Dendritic cell treated with granulocyte-macrophage colony-stimulating factor and Interleukin-4, amounts not matched to agents 40 ng/mL and 50 ng/mL, for 4 days (primary cell): Measurements from ENCODE around the gene FYCO1.
"Not testable (repeated sequence)": the region's sequence is repeated elsewhere in the genome, so short reads cannot be mapped to it uniquely, and the experiment has no call there.

Source experiments
- H3K27ac Mint-ChIP-seq: one replicate; pipeline ENCODE4 v1.8.0; 2022; ENCODE audit warnings: mild to moderate bottlenecking, mixed read lengths
- H3K27me3 Mint-ChIP-seq: one replicate; pipeline ENCODE4 v1.8.0; 2022; ENCODE audit warnings: mild to moderate bottlenecking, mixed read lengths
- H3K36me3 Mint-ChIP-seq: one replicate; pipeline ENCODE4 v1.8.0; 2022; ENCODE audit warnings: low read depth, mixed read lengths
- H3K4me1 Mint-ChIP-seq: one replicate; pipeline ENCODE4 v1.8.0; 2022; ENCODE audit warnings: low read depth, mixed read lengths
- H3K4me3 Mint-ChIP-seq: one replicate; pipeline ENCODE4 v1.8.0; 2022; ENCODE audit warnings: mild to moderate bottlenecking, moderate library complexity, mixed read lengths
- H3K9me3 Mint-ChIP-seq: one replicate; pipeline ENCODE4 v1.8.0; 2022; ENCODE audit warnings: mixed read lengths
- intact Hi-C: fragments of 100-400 bp; cut with micrococcal nuclease; formaldehyde crosslinking; loops from one replicate; pipeline ENCODE4 v1.15.0; 2022

The FYCO1 gene

GRCh38 chr3:45995236-45996192 lies at the start of gene FYCO1:
Gene FYCO1, minus strand, starts transcription at chr3:45995824. Its CDS starts 10,914 bp downstream, at chr3:45984910.
- Mint-ChIP-seq H3K36me3 (peaks cover 8% of the 10 kb centered on the region), H3K4me1 (peaks cover 55% of the 10 kb centered on the region), H3K27ac (peak within 1 kb of the TSS; percentile 93), H3K9me3 (no peaks in the 10 kb centered on the region), H3K4me3 (peak within 1 kb of the TSS; percentile 83), H3K27me3 (peaks cover 5% of the 10 kb centered on the region)
- intact Hi-C loops = loop anchor here (10.0 kb wide), 1 partner anchor 59 kb away; no protein-coding TSS in a partner anchor

- intact Hi-C loops = no loop called here
- Mint-ChIP-seq H3K27me3 (peaks cover 23% of the 10 kb centered on the region), H3K4me1 (peaks cover 12% of the 10 kb centered on the region), H3K27ac (no peak overlapping the region), H3K9me3 (no peaks in the 10 kb centered on the region), H3K4me3 (no peak overlapping the region), H3K36me3 (no peaks in the 10 kb centered on the region)
These were observed 43.3 kb upstream of the FYCO1 start for GRCh38 chr3:46038916-46039315.

- H3K4me3 Mint-ChIP-seq, intact Hi-C loops: not testable (repeated sequence)
- H3K27me3 Mint-ChIP-seq = peaks cover 21% of the 10 kb centered on the region
These were observed 42.4 kb upstream of the FYCO1 start for GRCh38 chr3:46038071-46038470.

GRCh38 chr3:46036191-46036590 lies 40.6 kb upstream of the FYCO1 start:
- H3K4me3 Mint-ChIP-seq = no peak overlapping the region
- H3K4me1 Mint-ChIP-seq = peaks cover 8% of the 10 kb centered on the region
- no peak overlapping the region for H3K27ac Mint-ChIP-seq
- H3K36me3 Mint-ChIP-seq = no peaks in the 10 kb centered on the region
- intact Hi-C loops = no loop called here
- H3K27me3 Mint-ChIP-seq = peaks cover 25% of the 10 kb centered on the region
- no peaks in the 10 kb centered on the region for H3K9me3 Mint-ChIP-seq

More at GRCh38 chr3:46038071-46038470, 42.4 kb upstream of the FYCO1 start:
- not testable (repeated sequence) for H3K36me3 Mint-ChIP-seq, H3K27ac Mint-ChIP-seq, H3K9me3 Mint-ChIP-seq
- peaks cover 12% of the 10 kb centered on the region for H3K4me1 Mint-ChIP-seq

GRCh38 chr3:46031747-46032146 lies 36.1 kb upstream of the FYCO1 start:
- Mint-ChIP-seq H3K27me3 (peaks cover 31% of the 10 kb centered on the region), H3K27ac (no peak overlapping the region), H3K4me3 (no peak overlapping the region), H3K4me1 (peaks cover 33% of the 10 kb centered on the region), H3K36me3 (peaks cover 13% of the 10 kb centered on the region), H3K9me3 (peaks cover 19% of the 10 kb centered on the region)
- intact Hi-C loops = no loop called here

GRCh38 chr3:46031269-46031668 lies 35.6 kb upstream of the FYCO1 start:
- H3K36me3 Mint-ChIP-seq = peaks cover 13% of the 10 kb centered on the region
- no peak overlapping the region for H3K27ac Mint-ChIP-seq
- peaks cover 19% of the 10 kb centered on the region for H3K9me3 Mint-ChIP-seq
- intact Hi-C loops = no loop called here
- peaks cover 33% of the 10 kb centered on the region for H3K4me1 Mint-ChIP-seq
- H3K27me3 Mint-ChIP-seq = peaks cover 33% of the 10 kb centered on the region
- H3K4me3 Mint-ChIP-seq = no peak overlapping the region

- no peak overlapping the region for H3K27ac Mint-ChIP-seq
- H3K36me3 Mint-ChIP-seq = peaks cover 13% of the 10 kb centered on the region
- intact Hi-C loops = no loop called here
- peaks cover 33% of the 10 kb centered on the region for H3K4me1 Mint-ChIP-seq
- H3K9me3 Mint-ChIP-seq = peaks cover 19% of the 10 kb centered on the region
- H3K4me3 Mint-ChIP-seq = no peak overlapping the region
- H3K27me3 Mint-ChIP-seq = peaks cover 30% of the 10 kb centered on the region
These were observed 35.0 kb upstream of the FYCO1 start for GRCh38 chr3:46030626-46031025.

- Mint-ChIP-seq H3K9me3 (peaks cover 19% of the 10 kb centered on the region), H3K27ac (peak overlapping the region; percentile 55), H3K4me3 (peak overlapping the region; percentile 10), H3K27me3 (peaks cover 27% of the 10 kb centered on the region), H3K36me3 (peaks cover 13% of the 10 kb centered on the region), H3K4me1 (peaks cover 29% of the 10 kb centered on the region)
- intact Hi-C loops = no loop called here
These were observed 34.4 kb upstream of the FYCO1 start for GRCh38 chr3:46029953-46030543.

- H3K4me3 Mint-ChIP-seq = no peak overlapping the region
These were observed 32.2 kb upstream of the FYCO1 start for GRCh38 chr3:46027736-46028397.

GRCh38 chr3:46027021-46027705 lies 31.5 kb upstream of the FYCO1 start, which contains the start of gene XCR1:
Gene XCR1, minus strand, starts transcription at chr3:46027483. Its CDS starts 5,536 bp downstream, at chr3:46021947.
- no peak within 1 kb of the TSS for H3K4me3 Mint-ChIP-seq
- intact Hi-C loops = no loop called here
- H3K27me3 Mint-ChIP-seq = peaks cover 28% of the 10 kb centered on the region
- H3K4me1 Mint-ChIP-seq = peaks cover 25% of the 10 kb centered on the region
- H3K36me3 Mint-ChIP-seq = peaks cover 13% of the 10 kb centered on the region
- H3K27ac Mint-ChIP-seq = no peak within 1 kb of the TSS
- peaks cover 19% of the 10 kb centered on the region for H3K9me3 Mint-ChIP-seq

More at GRCh38 chr3:46027736-46028397, 32.2 kb upstream of the FYCO1 start:
- Mint-ChIP-seq H3K27me3 (peaks cover 28% of the 10 kb centered on the region), H3K27ac (no peak overlapping the region), H3K4me1 (peaks cover 25% of the 10 kb centered on the region), H3K9me3 (peaks cover 19% of the 10 kb centered on the region), H3K36me3 (peaks cover 13% of the 10 kb centered on the region)
- intact Hi-C loops = no loop called here

- Mint-ChIP-seq H3K4me3 (no peak overlapping the region), H3K27ac (no peak overlapping the region)
- intact Hi-C loops = no loop called here
These were observed 29.5 kb upstream of the FYCO1 start for GRCh38 chr3:46025139-46025538.

GRCh38 chr3:46024131-46024530 lies 28.5 kb upstream of the FYCO1 start:
- H3K27me3 Mint-ChIP-seq = peaks cover 31% of the 10 kb centered on the region
- no peak overlapping the region for H3K27ac Mint-ChIP-seq
- intact Hi-C loops = no loop called here
- peaks cover 18% of the 10 kb centered on the region for H3K4me1 Mint-ChIP-seq
- peaks cover 19% of the 10 kb centered on the region for H3K9me3 Mint-ChIP-seq
- no peak overlapping the region for H3K4me3 Mint-ChIP-seq
- H3K36me3 Mint-ChIP-seq = peaks cover 13% of the 10 kb centered on the region

More at GRCh38 chr3:46025139-46025538, 29.5 kb upstream of the FYCO1 start:
- Mint-ChIP-seq H3K27me3 (peaks cover 27% of the 10 kb centered on the region), H3K36me3 (peaks cover 13% of the 10 kb centered on the region), H3K9me3 (peaks cover 19% of the 10 kb centered on the region), H3K4me1 (peaks cover 17% of the 10 kb centered on the region)
